HUES64 (cell line): ENCODE results near the gene ERCC6L.

ENCODE experiments used
- H3K27ac ChIP-seq: 2 replicates; pipeline ENCODE4 v1.7.0; 2013; ENCODE audit warnings: low read depth, low read length, inconsistent platforms
- H3K27me3 ChIP-seq: 2 replicates; pipeline ENCODE4 v1.6.1; 2013; ENCODE audit warnings: mild to moderate bottlenecking, low read length; ENCODE audit not compliant: insufficient read depth
- H3K36me3 ChIP-seq: 2 replicates; pipeline ENCODE4 v1.6.1; 2013; ENCODE audit warnings: mild to moderate bottlenecking, low read length; ENCODE audit not compliant: insufficient read depth
- H3K4me1 ChIP-seq: 2 replicates; pipeline ENCODE4 v1.6.1; 2013; ENCODE audit warnings: mild to moderate bottlenecking, low read length, moderate library complexity; ENCODE audit not compliant: insufficient read depth
- H3K4me3 ChIP-seq: 2 replicates; pipeline ENCODE4 v1.5.1; 2013; ENCODE audit warnings: mild to moderate bottlenecking, low read length, moderate library complexity
- H3K9ac ChIP-seq: 2 replicates; pipeline ENCODE4 v1.6.1; 2013; ENCODE audit warnings: mild to moderate bottlenecking, low read depth, low read length
- H3K9me3 ChIP-seq: 2 replicates; pipeline ENCODE4 v1.6.1; 2013; ENCODE audit warnings: low read depth, low read length; ENCODE audit not compliant: insufficient read depth
- WGBS: fragments of 150-250, 120-280 bp; methylation state at CpG from one replicate; pipeline ENCODE4 v1.1.7; 2013; ENCODE audit warnings: missing lambda C conversion rate; 5-methylcytosine and 5-hydroxymethylcytosine counted together

ERCC6L gene

DNA sequence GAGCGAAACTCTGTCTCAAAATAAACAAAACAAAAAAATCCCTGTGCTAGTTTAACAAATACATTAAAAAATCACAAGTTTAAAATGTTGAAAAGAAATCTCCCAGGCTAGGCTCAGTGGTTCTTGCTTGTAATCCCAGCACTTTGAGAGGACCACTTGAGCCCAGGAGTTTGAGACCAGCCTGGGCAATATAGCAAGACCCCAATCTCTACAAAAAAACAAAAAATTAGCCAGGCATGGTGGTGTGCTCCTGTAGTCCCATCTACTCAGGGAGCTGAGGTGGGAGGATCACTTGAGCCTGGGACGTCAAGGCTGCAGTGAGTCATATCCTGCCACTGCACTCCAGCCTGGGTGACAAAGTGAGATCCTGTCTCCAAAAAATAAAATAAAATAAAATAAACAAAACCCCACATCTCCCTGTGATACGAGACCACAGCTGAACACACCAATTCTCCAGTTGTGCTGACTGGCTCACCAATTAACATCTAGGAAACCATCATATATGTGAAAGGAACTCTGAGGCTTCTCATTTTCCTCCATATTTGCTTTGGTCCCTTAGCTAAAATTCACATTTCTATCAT, 30.9 kb upstream of the ERCC6L start:
- peaks cover 73% of the 10 kb centered on the region for H3K36me3 ChIP-seq

DNA sequence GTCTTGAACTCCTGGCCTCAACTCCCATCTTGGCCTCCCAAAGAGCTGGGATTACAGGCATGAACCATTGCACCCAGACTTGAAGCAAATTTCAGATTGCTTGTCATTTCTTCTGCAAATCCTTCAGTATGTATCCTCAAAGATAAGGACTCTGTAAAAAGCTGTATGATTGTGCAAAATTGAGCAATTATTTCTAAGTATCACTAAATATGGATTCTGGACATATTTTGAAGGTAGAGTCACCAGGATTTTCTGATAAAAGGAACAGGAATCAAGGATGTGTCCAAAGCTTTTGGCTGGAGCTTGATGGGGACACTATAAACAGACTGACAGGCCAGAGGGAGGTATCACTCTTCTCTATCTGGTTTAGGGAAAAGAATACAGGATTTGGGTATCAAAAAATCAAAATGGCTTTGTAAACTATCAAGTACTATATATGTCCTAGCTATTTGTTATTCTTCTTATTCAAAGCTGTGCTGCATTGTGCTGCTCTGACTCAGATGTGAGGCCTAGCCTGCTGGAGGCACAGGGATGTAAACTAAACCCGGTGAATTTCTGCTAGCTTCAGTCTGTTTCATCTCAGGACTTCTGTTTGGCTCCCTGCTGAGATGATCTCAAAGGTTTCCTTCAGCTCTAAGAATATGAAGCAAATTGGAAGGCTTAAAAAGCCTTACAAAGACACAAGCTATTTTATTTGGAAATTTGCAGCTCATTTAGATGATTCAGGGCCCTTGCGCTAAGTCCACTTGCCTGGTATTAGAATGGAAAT, 30.0 kb upstream of the ERCC6L start:
- WGBS, result 78% methylated on average over 1 of the region's 2 CpGs
- Histone ChIP-seq H3K27me3 (no peaks in the 10 kb centered on the region), H3K4me3 (no peak overlapping the region), H3K4me1 (no peaks in the 10 kb centered on the region), H3K27ac (no peak overlapping the region), H3K9me3 (no peaks in the 10 kb centered on the region), H3K36me3 (peaks cover 63% of the 10 kb centered on the region), H3K9ac (no peak overlapping the region)

More for the DNA sequence above, 30.9 kb upstream of the ERCC6L start:
- Histone ChIP-seq H3K4me1 (no peaks in the 10 kb centered on the region), H3K9me3 (no peaks in the 10 kb centered on the region), H3K4me3 (no peak overlapping the region), H3K27me3 (no peaks in the 10 kb centered on the region), H3K9ac (no peak overlapping the region), H3K27ac (no peak overlapping the region)
- WGBS, result 83% methylated on average over 3 of the region's 3 CpGs

DNA sequence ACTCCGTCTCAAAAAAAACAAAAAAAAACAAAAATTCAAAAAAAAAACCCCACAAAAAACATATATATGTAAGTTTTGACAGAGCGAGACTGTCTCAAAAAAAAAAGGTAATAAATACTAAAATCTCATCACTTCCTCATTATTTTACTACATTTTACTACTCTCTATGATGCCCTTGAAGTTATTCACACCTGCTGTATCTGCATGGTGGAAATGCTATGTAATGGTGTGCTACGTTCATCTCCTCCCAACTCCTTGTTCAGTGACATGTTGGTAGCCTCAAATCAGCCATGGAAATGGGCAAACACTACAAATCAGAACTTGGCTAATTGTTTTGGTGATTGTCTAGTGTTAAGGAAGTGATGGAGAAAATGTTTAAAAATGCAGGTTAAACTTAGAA, 26.4 kb upstream of the ERCC6L start:
- 100% methylated on average over 1 of the region's 3 CpGs for WGBS
- no peaks in the 10 kb centered on the region for H3K27me3 ChIP-seq
- no peaks in the 10 kb centered on the region for H3K4me1 ChIP-seq
- no peak overlapping the region for H3K9ac ChIP-seq
- H3K36me3 ChIP-seq, result peaks cover 28% of the 10 kb centered on the region
- no peaks in the 10 kb centered on the region for H3K9me3 ChIP-seq
- no peak overlapping the region for H3K4me3 ChIP-seq
- no peak overlapping the region for H3K27ac ChIP-seq

DNA sequence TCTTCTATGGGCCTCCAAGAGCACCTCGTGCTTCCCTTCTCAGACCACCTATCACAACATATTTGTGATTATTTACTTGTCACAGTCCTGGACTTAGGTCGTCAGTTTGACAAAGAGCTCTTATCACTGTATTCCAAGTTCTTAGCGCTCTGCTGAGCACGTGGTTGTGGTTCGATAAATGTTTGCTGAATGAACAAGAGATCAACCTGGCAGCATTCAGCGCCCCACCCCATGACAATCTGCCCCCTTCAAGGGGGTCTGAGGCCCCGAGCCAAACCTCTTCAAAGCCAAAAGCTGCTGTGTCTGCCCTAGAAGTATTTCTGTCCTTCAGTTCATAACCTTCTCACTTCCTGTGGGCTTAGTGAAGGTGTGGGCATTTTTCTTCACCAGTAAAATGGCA, 23.2 kb upstream of the ERCC6L start:
- Histone ChIP-seq H3K4me1 (no peaks in the 10 kb centered on the region), H3K36me3 (no peaks in the 10 kb centered on the region), H3K9me3 (no peaks in the 10 kb centered on the region), H3K27ac (no peak overlapping the region), H3K4me3 (no peak overlapping the region), H3K27me3 (no peaks in the 10 kb centered on the region), H3K9ac (no peak overlapping the region)
- WGBS, result 81% methylated on average over 7 of the region's 7 CpGs

DNA sequence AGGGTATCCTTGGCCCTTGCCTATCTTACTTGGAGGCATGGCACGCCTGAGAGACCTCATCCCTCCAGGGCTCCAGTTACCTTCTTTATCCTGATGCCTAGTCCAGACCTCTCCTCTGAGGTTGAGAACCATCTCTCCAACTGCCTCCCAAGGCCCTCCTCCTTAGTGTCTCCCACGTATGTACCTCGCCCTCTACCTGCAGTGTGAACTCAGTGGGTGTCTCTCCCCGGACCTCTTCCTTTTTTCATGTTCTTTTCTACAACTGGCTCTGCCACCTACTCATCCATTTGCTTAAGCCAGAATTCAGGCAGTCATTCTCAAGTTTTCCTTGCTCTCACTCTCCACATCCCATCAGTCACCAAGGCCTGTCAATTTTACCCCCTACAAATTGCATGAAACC, 21.6 kb upstream of the ERCC6L start:
- Histone ChIP-seq H3K36me3 (no peaks in the 10 kb centered on the region), H3K4me3 (no peak overlapping the region), H3K27ac (no peak overlapping the region), H3K9me3 (no peaks in the 10 kb centered on the region), H3K4me1 (0 out of 2 replicates have a peak, but pooled peaks cover 4% of the 10 kb centered on the region), H3K27me3 (no peaks in the 10 kb centered on the region), H3K9ac (no peak overlapping the region)
- 84% methylated on average over 4 of the region's 4 CpGs for WGBS

DNA sequence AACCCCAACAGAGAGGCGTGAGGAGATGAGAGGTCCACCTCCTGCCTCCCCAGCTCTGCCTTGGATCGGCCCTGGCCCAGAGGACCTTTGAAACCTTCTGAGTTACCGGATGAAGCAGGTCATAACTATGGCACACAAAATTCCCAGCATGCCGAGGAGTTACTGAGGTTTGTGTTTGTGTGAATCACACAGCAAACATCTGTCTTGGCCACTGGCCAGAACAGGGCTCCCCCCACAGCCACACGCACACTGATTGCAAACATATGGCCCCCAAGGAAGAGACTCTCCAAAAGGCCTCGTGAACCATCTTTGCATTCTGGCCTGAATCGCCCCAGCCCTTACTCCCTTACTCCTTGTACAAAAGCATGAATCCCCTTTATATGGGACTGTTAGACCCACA, 19.3 kb upstream of the ERCC6L start:
- no peaks in the 10 kb centered on the region for H3K9me3 ChIP-seq
- H3K4me3 ChIP-seq, result no peak overlapping the region
- 94% methylated on average over 7 of the region's 7 CpGs for WGBS
- H3K4me1 ChIP-seq, result peaks cover 11% of the 10 kb centered on the region
- no peak overlapping the region for H3K27ac ChIP-seq
- no peak overlapping the region for H3K9ac ChIP-seq
- H3K27me3 ChIP-seq, result no peaks in the 10 kb centered on the region
- H3K36me3 ChIP-seq, result no peaks in the 10 kb centered on the region

DNA sequence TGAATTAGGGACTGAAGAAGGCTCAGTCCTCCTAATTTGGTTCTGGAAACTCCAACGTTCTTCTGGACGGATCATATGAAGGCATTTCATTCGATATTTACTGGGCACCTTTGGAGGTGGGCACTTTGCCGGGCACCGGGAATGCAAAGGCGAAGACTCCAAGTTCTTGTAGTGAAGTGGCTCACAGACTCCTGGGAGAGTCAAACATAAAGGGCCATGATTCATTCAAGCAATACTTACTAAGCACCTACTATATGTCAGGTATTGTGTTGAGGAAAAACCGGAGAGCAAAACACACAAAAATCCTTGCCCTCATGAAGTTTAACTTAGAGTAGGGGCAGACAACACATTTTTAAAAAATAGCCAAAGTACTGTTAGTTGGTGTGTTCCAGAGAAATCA, 17.0 kb upstream of the ERCC6L start:
- H3K27ac ChIP-seq, result no peak overlapping the region
- H3K4me1 ChIP-seq, result peaks cover 11% of the 10 kb centered on the region
- H3K27me3 ChIP-seq, result no peaks in the 10 kb centered on the region
- no peak overlapping the region for H3K9ac ChIP-seq
- H3K9me3 ChIP-seq, result no peaks in the 10 kb centered on the region
- H3K36me3 ChIP-seq, result no peaks in the 10 kb centered on the region
- H3K4me3 ChIP-seq, result peak overlapping the region; percentile 35
- WGBS, result 77% methylated on average over 6 of the region's 7 CpGs

DNA sequence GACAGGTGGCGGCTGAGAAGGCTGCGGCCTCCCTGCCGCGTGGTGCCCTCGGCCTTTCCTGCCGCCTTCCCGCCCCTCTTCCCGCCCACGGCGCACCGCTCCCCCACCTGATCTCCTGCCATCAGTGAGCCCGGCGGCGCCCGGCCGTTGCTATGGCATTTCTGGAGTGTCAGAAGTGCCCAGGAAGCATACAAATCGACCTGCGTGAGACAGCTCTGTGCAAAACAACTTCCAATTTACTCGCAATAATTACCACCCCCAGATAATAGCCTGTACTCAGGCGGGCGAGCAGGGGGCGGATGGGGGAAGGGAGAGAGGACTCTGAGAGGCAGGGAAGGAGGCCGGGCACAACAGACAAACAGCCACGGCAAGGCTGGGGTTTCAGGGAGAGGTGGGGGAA, 16.6 kb upstream of the ERCC6L start:
- H3K4me3 ChIP-seq, result peak overlapping the region; percentile 35
- WGBS, result 4% methylated on average over 23 of the region's 24 CpGs
- H3K27ac ChIP-seq, result no peak overlapping the region
- H3K27me3 ChIP-seq, result no peaks in the 10 kb centered on the region
- H3K9me3 ChIP-seq, result no peaks in the 10 kb centered on the region
- H3K4me1 ChIP-seq, result peaks cover 11% of the 10 kb centered on the region
- no peak overlapping the region for H3K9ac ChIP-seq
- H3K36me3 ChIP-seq, result no peaks in the 10 kb centered on the region

DNA sequence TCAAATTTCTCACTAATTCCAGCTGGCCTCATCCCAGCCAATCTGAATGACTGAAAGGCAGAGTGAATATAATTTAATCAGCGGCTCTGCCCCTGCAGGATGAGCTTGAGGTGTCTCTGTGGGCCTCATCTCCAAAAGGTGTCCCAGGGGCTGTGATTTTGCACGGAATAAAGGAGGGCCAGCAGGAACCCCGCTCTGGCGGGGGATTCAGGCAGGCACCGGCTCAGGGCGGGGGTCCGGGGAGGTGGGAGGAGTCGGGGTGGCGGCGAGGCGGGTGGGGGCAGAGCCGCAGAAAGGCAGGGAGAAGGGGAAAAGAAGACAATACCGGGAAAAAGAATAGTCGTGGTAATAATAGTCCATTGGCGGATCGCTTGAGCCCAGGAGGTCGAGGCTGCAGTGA, 16.0 kb upstream of the ERCC6L start:
- Histone ChIP-seq H3K36me3 (no peaks in the 10 kb centered on the region), H3K4me3 (peak overlapping the region; percentile 35), H3K4me1 (peaks cover 11% of the 10 kb centered on the region), H3K9me3 (no peaks in the 10 kb centered on the region), H3K27me3 (no peaks in the 10 kb centered on the region), H3K27ac (no peak overlapping the region), H3K9ac (no peak overlapping the region)
- WGBS, result 4% methylated on average over 17 of the region's 17 CpGs

DNA sequence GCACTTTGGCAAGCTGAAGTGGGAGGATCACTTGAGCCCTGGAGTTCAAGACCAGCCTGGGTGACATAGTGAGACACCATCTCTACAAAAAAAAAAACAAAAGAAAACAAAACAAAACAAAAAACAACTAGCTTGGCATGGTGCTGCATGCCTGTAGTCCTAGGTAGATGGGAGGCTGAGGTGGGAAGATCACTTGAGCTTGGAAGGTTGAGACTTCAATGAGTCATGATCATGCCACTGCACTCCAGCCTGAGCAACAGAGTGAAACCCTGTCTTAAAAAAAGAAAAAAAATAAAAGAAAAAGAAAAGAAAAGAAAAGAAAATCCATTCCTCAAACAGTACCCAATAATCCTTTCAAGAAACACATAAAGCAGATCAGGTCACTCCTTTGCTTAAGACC, 14.9 kb upstream of the ERCC6L start:
- H3K9me3 ChIP-seq, result no peaks in the 10 kb centered on the region
- peaks cover 11% of the 10 kb centered on the region for H3K4me1 ChIP-seq
- H3K27ac ChIP-seq, result no peak overlapping the region
- no peaks in the 10 kb centered on the region for H3K27me3 ChIP-seq
- no peak overlapping the region for H3K9ac ChIP-seq
- no peaks in the 10 kb centered on the region for H3K36me3 ChIP-seq
- no peak overlapping the region for H3K4me3 ChIP-seq

DNA sequence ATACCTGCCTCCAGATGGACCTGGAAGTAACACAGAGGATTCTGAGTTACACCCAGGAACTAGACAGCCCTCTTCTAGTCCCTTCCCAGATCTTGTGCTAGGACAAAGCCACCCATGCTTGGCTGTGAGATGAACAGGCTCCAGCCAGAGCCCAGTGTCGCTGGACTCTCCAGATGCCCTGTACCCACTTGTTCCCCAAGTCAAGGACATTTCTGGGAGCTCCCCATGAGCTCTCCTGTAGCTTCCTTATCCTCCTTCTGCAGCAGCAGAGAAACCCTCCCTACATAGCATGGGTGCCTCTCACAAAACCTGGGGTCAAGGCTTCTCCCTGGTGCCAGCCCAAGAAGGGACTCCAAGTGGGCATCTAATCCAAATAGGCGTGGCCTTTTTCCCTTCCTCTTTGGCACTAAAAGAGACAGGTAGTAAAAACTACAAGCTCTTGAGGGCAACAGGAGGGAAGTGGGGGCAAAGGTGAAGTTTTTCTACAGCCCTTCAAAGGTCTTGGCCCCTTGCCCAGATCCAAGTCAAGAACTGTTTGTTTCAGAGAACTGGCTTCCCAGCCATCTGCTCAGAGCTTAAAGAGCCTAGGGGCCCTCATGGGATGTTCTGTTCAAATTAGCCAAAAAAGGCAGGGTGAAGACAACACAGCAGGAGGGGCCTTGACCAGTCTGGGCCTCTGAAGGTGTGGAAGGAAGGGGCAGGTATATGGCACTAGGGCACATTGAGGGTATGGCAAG, 8.5 kb upstream of the ERCC6L start:
- 97% methylated on average over 2 of the region's 2 CpGs for WGBS

More for the DNA sequence above, 8.5 kb upstream of the ERCC6L start:
- no peak overlapping the region for H3K9ac ChIP-seq
- no peaks in the 10 kb centered on the region for H3K4me1 ChIP-seq
- no peak overlapping the region for H3K4me3 ChIP-seq
- H3K27me3 ChIP-seq, result no peaks in the 10 kb centered on the region
- H3K9me3 ChIP-seq, result no peaks in the 10 kb centered on the region
- no peaks in the 10 kb centered on the region for H3K36me3 ChIP-seq
- H3K27ac ChIP-seq, result no peak overlapping the region
